PC-9 (cell line): ENCODE data around the gene ZNF101. TPM values are rescaled to one million over a fixed set of nuclear protein-coding genes. Genes with fewer than 3 reads are reported as not detected.

Experiments used
- BruUV-seq: library from RNA; stranded (reverse); fragments of 400-500 nt; replicated peaks from 2 replicates; lab custom pipeline; 2021; lab: Mats Ljungman, UMichigan
- CTCF ChIA-PET: fragments of 300-600 bp; sonication (Branson Sonifier 250); formaldehyde crosslinking; loops from one replicate; lab custom pipeline; 2022; ENCODE audit warnings: antibody characterized with exemption; lab: Charles Lee
- POLR2A ChIA-PET: fragments of 300-600 bp; sonication (Branson Sonifier 250); formaldehyde crosslinking; loops from one replicate; lab custom pipeline; 2022; ENCODE audit warnings: antibody characterized with exemption; ENCODE audit not compliant: unreplicated experiment; lab: Charles Lee
- DNase-seq, 2 experiments: peaks; one replicate each; pipeline versions ENCODE4 v3.0.0 to v3.0.0-alpha.2; 2015 to 2022; ENCODE audit warnings: mixed read lengths in 1 of 2
- H2AFZ ChIP-seq: fragments of 200-600 bp; sonication (generic); 2 replicates; pipeline ENCODE4 v1.8.1; 2017; ENCODE audit warnings: antibody characterized with exemption
- H3F3A ChIP-seq: fragments of 200-600 bp; sonication (generic); 2 replicates; pipeline ENCODE4 v1.8.1; 2017; ENCODE audit warnings: antibody characterized with exemption, mild to moderate bottlenecking, low read depth; ENCODE audit not compliant: insufficient read depth
- H3K27ac ChIP-seq: fragments of 200-600 bp; sonication (generic); 2 replicates; pipeline ENCODE4 v1.6.1; 2016; ENCODE audit warnings: mixed run types
- H3K27me3 ChIP-seq: fragments of 200-600 bp; sonication (generic); 2 replicates; pipeline ENCODE4 v1.6.1; 2016; ENCODE audit warnings: low read depth, mixed run types; ENCODE audit not compliant: insufficient read depth
- H3K36me3 ChIP-seq: fragments of 200-600 bp; sonication (generic); 2 replicates; pipeline ENCODE4 v1.6.1; 2016; ENCODE audit warnings: low read depth, mixed run types
- H3K4me1 ChIP-seq: fragments of 200-600 bp; sonication (generic); replicated peaks from 2 replicates; pipeline ENCODE4 v1.6.1; 2016; ENCODE audit warnings: mixed run types; ENCODE audit not compliant: insufficient read depth
- H3K4me2 ChIP-seq: fragments of 200-600 bp; sonication (generic); 2 replicates; pipeline ENCODE4 v1.6.1; 2017; ENCODE audit warnings: mixed run types
- H3K4me3 ChIP-seq: fragments of 200-600 bp; sonication (generic); 2 replicates; pipeline ENCODE4 v1.6.1; 2016; ENCODE audit warnings: mixed run types
- H3K79me2 ChIP-seq: fragments of 200-600 bp; sonication (generic); 2 replicates; pipeline ENCODE4 v1.6.1; 2017; ENCODE audit warnings: low read depth, mixed run types
- H3K9me2 ChIP-seq: fragments of 200-600 bp; sonication (generic); 2 replicates; pipeline ENCODE4 v1.8.1; 2017; ENCODE audit warnings: mild to moderate bottlenecking; ENCODE audit not compliant: insufficient read depth
- H3K9me3 ChIP-seq: fragments of 200-600 bp; sonication (generic); 2 replicates; pipeline ENCODE4 v1.8.1; 2016; ENCODE audit warnings: low read depth; ENCODE audit not compliant: insufficient read depth
- H4K20me1 ChIP-seq: fragments of 200-600 bp; sonication (generic); 2 replicates; pipeline ENCODE4 v1.8.1; 2017; ENCODE audit not compliant: insufficient read depth
- CTCF ChIP-seq: fragments of 200-600 bp; sonication (generic); conservative IDR thresholded peaks from 2 replicates; pipeline ENCODE4 v1.6.1; 2017; ENCODE audit warnings: mixed run types, antibody characterized with exemption, mild to moderate bottlenecking, moderate library complexity
- EZH2 ChIP-seq: fragments of 200-600 bp; sonication (generic); IDR thresholded peaks from 2 replicates; pipeline ENCODE4 v1.8.0; 2017; ENCODE audit warnings: antibody characterized with exemption, low read depth
- intact Hi-C: fragments of 100-400 bp; cut with micrococcal nuclease; formaldehyde crosslinking; loops from one replicate; pipeline ENCODE4 v1.10.0; 2022; ENCODE audit not compliant: unreplicated experiment
- total RNA-seq: library from RNA; stranded (reverse); gene quantifications from 2 replicates; pipeline ENCODE4 v1.2.3, GENCODE V29; 2021

ZNF101 gene
- total RNA-seq, 1 experiment from 2014 or later: 9.3 TPM

GRCh38 chr19:19657397-19657783, 11.2 kb upstream of the ZNF101 start:
- no peak for DNase-seq
- H3F3A ChIP-seq: peaks cover 8% of the 10 kb centered on the region; the same call in 1 of the 2 replicates
- H4K20me1 ChIP-seq: peaks cover 23% of the 10 kb centered on the region
- intact Hi-C loops: no loop called here
- no peak overlapping the region for H2AFZ ChIP-seq
- H3K9me3 ChIP-seq: no peaks in the 10 kb centered on the region
- H3K27ac ChIP-seq: no peak overlapping the region
- no peak overlapping the region for H3K4me2 ChIP-seq
- no TSS peak for BruUV-seq
- CTCF ChIA-PET: no interaction called here
- H3K79me2 ChIP-seq: peaks cover 30% of the 10 kb centered on the region
- no peaks in the 10 kb centered on the region for H3K9me2 ChIP-seq
- H3K36me3 ChIP-seq: peaks cover 25% of the 10 kb centered on the region; the same call in 1 of the 2 replicates
- no peak for TF ChIP-seq EZH2
- no peak for TF ChIP-seq CTCF
- no peaks in the 10 kb centered on the region for H3K27me3 ChIP-seq
- H3K4me3 ChIP-seq: no peak overlapping the region
- peaks cover 9% of the 10 kb centered on the region for H3K4me1 ChIP-seq
- POLR2A ChIA-PET: no interaction called here

GRCh38 chr19:19659646-19660245, 8.9 kb upstream of the ZNF101 start:
- DNase-seq: no peak
- TF ChIP-seq CTCF (no peak), EZH2 (no peak)
- H3K27ac ChIP-seq: no peak overlapping the region
- H4K20me1 ChIP-seq: peaks cover 28% of the 10 kb centered on the region
- no peak overlapping the region for H3K4me2 ChIP-seq
- H3K36me3 ChIP-seq: peaks cover 25% of the 10 kb centered on the region; the same call in 1 of the 2 replicates
- peaks cover 15% of the 10 kb centered on the region for H3K4me1 ChIP-seq
- H2AFZ ChIP-seq: no peak overlapping the region
- ChIA-PET POLR2A (no interaction called here), CTCF (no interaction called here)
- BruUV-seq: no TSS peak
- H3K79me2 ChIP-seq: peaks cover 39% of the 10 kb centered on the region
- H3K4me3 ChIP-seq: no peak overlapping the region
- peaks cover 16% of the 10 kb centered on the region; the same call in 1 of the 2 replicates for H3F3A ChIP-seq
- no peaks in the 10 kb centered on the region for H3K27me3 ChIP-seq
- intact Hi-C loops: loop anchor here (5.0 kb wide), 1 partner anchor 73 kb away; the partner anchor contains the start of gene ZNF14
- no peaks in the 10 kb centered on the region for H3K9me3 ChIP-seq
- no peaks in the 10 kb centered on the region for H3K9me2 ChIP-seq

- H3K4me1 ChIP-seq: peaks cover 15% of the 10 kb centered on the region
- intact Hi-C loops: loop anchor here (5.0 kb wide), 1 partner anchor 71 kb away; the partner anchor contains the start of gene ZNF14
- peaks cover 16% of the 10 kb centered on the region; the same call in 1 of the 2 replicates for H3F3A ChIP-seq
- no peaks in the 10 kb centered on the region for H3K9me2 ChIP-seq
- peaks cover 23% of the 10 kb centered on the region; the same call in 1 of the 2 replicates for H3K36me3 ChIP-seq
- no peaks in the 10 kb centered on the region for H3K9me3 ChIP-seq
- POLR2A ChIA-PET: no interaction called here
- H3K4me2 ChIP-seq: 0 out of 2 replicates have a peak overlapping the region, but pooled peaks have one; percentile 99
- H2AFZ ChIP-seq: no peak overlapping the region
- no peak for DNase-seq
- H3K27ac ChIP-seq: no peak overlapping the region
- peaks cover 28% of the 10 kb centered on the region for H4K20me1 ChIP-seq
- CTCF ChIA-PET: interaction anchor here (0.6 kb wide), 1 partner anchor 114 kb away, joined by 3 read pairs; no protein-coding TSS in a partner anchor
- peaks cover 39% of the 10 kb centered on the region for H3K79me2 ChIP-seq
- H3K27me3 ChIP-seq: no peaks in the 10 kb centered on the region
- BruUV-seq: no TSS peak
- no peak overlapping the region for H3K4me3 ChIP-seq
- TF ChIP-seq CTCF (no peak), EZH2 (no peak)
Observed at GRCh38 chr19:19661141-19661674, 7.4 kb upstream of the ZNF101 start.
